Gastrocnemius medialis (tissue), 4 donors: ENCODE results near the gene GABARAP.

ENCODE experiments used
- POLR2A ChIP-seq, 2 donors: fragments of 450-650 bp; IDR thresholded peaks; one replicate each; pipeline ENCODE4 v1.6.1; 2017; ENCODE audit warnings: antibody characterized with exemption in 2 of 2, mild to moderate bottlenecking in 2 of 2, moderate library complexity in 2 of 2
- TF ChIP-seq, protein P1 (sequence below), 5 experiments: fragments of 450-650 bp in 3 of 5; fragments of 200-600 bp in 2 of 5; sonication (generic) in 2 of 5; IDR thresholded peaks in 4 of 5; conservative IDR thresholded peaks in 1 of 5; 1 replicate in 4 of 5; 2 replicates in 1 of 5; pipeline ENCODE4 v1.5.1; 2016 to 2019; ENCODE audit warnings: antibody characterized with exemption in 5 of 5, mild to moderate bottlenecking in 3 of 5, moderate library complexity in 3 of 5

- TF ChIP-seq, protein P1, sequence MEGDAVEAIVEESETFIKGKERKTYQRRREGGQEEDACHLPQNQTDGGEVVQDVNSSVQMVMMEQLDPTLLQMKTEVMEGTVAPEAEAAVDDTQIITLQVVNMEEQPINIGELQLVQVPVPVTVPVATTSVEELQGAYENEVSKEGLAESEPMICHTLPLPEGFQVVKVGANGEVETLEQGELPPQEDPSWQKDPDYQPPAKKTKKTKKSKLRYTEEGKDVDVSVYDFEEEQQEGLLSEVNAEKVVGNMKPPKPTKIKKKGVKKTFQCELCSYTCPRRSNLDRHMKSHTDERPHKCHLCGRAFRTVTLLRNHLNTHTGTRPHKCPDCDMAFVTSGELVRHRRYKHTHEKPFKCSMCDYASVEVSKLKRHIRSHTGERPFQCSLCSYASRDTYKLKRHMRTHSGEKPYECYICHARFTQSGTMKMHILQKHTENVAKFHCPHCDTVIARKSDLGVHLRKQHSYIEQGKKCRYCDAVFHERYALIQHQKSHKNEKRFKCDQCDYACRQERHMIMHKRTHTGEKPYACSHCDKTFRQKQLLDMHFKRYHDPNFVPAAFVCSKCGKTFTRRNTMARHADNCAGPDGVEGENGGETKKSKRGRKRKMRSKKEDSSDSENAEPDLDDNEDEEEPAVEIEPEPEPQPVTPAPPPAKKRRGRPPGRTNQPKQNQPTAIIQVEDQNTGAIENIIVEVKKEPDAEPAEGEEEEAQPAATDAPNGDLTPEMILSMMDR (IDR thresholded peaks at IDR 0.05 in 4 of 5, conservative IDR thresholded peaks at IDR 0.05 in 1 of 5): no peak
- peak; percentile 46 to 47 for TF ChIP-seq POLR2A (IDR thresholded peaks at IDR 0.05)
Measured at GRCh38 chr17:7281953-7282751, 39.9 kb upstream of the GABARAP start.
